ENCODE measurements around the gene EGFR. TPM values are rescaled to one million over a fixed set of nuclear protein-coding genes. Genes with fewer than 3 reads are reported as not detected.

The EGFR gene
- total RNA-seq, 3 donors from 2014 or later, result 63.6 to 96.3 (median 72.5) TPM

- ATAC-seq (no peak), DNase-seq (no peak)
- no peaks in the 10 kb centered on the region for H3K36me3 ChIP-seq (ENCODE audit: low read depth)
- H3K9me3 ChIP-seq, result no peaks in the 10 kb centered on the region
- intact Hi-C loops (cut with DNase I, micrococcal nuclease), result no loop called here
- H3K4me3 ChIP-seq, result no peak overlapping the region
- peaks cover 15% of the 10 kb centered on the region for H3K4me1 ChIP-seq (ENCODE audit: low read depth)
- TF ChIP-seq, protein P1, sequence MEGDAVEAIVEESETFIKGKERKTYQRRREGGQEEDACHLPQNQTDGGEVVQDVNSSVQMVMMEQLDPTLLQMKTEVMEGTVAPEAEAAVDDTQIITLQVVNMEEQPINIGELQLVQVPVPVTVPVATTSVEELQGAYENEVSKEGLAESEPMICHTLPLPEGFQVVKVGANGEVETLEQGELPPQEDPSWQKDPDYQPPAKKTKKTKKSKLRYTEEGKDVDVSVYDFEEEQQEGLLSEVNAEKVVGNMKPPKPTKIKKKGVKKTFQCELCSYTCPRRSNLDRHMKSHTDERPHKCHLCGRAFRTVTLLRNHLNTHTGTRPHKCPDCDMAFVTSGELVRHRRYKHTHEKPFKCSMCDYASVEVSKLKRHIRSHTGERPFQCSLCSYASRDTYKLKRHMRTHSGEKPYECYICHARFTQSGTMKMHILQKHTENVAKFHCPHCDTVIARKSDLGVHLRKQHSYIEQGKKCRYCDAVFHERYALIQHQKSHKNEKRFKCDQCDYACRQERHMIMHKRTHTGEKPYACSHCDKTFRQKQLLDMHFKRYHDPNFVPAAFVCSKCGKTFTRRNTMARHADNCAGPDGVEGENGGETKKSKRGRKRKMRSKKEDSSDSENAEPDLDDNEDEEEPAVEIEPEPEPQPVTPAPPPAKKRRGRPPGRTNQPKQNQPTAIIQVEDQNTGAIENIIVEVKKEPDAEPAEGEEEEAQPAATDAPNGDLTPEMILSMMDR (IDR thresholded peaks at IDR 0.05), result no peak
Measured at GRCh38 chr7:55095672-55096071, 76.9 kb downstream of the EGFR start.

DNA sequence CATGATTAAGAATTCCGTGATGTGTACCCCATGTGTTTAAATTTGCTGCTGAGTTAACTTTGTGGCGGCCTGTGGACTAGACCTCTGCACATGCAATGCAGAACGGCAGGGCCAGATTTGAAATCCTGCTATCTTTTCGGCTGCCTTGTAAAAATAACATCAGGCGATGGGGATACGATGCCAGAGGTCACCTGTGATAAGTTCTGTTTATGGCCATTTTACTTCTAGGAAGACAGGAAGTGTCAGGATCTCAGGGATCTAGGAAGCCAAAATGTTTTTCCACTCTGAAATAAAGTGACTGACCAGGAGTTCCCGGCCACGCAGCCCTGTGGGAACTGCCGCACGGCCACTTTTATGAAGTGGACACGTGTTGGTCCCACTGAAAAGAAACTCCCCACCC, 77.5 kb downstream of the EGFR start:
- Histone ChIP-seq H3K36me3 (ENCODE audit: low read depth) (no peaks in the 10 kb centered on the region), H3K4me3 (no peak overlapping the region), H3K4me1 (ENCODE audit: low read depth) (peaks cover 18% of the 10 kb centered on the region), H3K9me3 (no peaks in the 10 kb centered on the region)
- DNase-seq (no peak), ATAC-seq (peak; percentile 50)
- TF ChIP-seq, protein P1 (IDR thresholded peaks at IDR 0.05), result no peak
- intact Hi-C loops (cut with DNase I, micrococcal nuclease), result no loop called here

DNA sequence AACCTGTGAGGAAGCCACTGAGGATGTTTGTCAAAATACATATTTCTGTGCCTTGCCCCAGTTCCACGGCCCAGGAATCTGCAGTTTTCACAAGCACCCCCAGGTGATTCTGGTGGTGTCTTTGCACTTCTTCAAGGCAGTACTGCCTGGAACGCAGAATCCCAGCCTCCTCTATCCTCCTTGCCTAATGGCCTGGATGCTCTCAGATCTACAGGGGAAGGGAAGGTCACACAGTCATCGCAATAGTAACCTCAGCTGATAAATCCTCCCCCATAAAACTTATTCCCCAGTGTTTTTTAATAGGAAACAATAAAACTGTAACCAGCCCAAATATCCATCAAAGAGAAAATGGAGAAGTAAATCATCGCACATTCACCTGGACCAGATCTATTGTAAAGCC, 78.3 kb downstream of the EGFR start:
- no peaks in the 10 kb centered on the region for H3K36me3 ChIP-seq (ENCODE audit: low read depth)
- TF ChIP-seq, protein P1 (IDR thresholded peaks at IDR 0.05), result no peak
- DNase-seq, result no peak
- no peaks in the 10 kb centered on the region for H3K9me3 ChIP-seq
- H3K4me1 ChIP-seq (ENCODE audit: low read depth), result peaks cover 18% of the 10 kb centered on the region
- H3K4me3 ChIP-seq, result no peak overlapping the region
- ATAC-seq, result no peak
- intact Hi-C loops (cut with DNase I, micrococcal nuclease), result no loop called here

GRCh38 chr7:55099066-55099820, 80.4 kb downstream of the EGFR start:
- no peaks in the 10 kb centered on the region for H3K9me3 ChIP-seq
- H3K36me3 ChIP-seq (ENCODE audit: low read depth), result no peaks in the 10 kb centered on the region
- intact Hi-C loops (cut with DNase I, micrococcal nuclease), result no loop called here
- TF ChIP-seq, protein P1 (IDR thresholded peaks at IDR 0.05), result no peak
- DNase-seq, result no peak
- ATAC-seq, result no peak
- no peak overlapping the region for H3K4me3 ChIP-seq
- H3K4me1 ChIP-seq (ENCODE audit: low read depth), result peaks cover 15% of the 10 kb centered on the region

DNA sequence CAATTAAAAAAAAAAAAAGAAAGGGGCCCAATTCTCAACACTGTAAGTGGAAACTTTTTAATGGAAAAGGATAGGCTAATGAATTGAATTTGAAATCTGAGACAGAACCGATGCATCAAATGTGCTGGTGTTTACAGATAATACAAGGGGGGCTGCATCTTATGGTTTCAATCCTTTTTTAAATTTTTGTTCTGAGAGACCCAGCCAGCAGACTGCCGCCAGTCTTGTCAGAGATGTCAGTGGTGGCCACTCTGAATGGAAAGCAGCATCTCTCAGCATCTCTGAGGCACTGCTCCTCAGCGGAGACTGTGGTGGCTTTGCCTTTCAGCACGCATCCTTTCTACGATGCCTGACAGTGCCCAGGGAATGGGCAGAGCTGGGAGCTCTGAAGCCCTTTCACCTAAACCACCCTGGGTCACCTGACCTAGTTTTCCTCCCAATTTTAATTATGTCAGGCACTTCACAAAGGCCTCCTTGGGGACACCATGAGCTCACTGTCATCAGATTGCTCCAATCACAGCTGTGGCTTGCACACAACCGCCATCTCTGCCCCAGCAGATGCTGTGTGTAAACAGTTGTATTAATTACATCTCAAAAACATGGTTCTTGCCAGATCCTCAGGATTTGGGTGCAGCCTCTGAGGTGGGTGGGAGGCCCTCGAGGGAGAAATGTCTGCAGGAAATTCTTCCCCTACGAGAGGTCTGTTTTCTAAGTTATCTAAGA, 81.2 kb downstream of the EGFR start:
- DNase-seq, result no peak
- intact Hi-C loops (cut with DNase I, micrococcal nuclease), result no loop called here
- ATAC-seq, result peak; percentile 33

More for the DNA sequence above, 81.2 kb downstream of the EGFR start:
- Histone ChIP-seq H3K36me3 (ENCODE audit: low read depth) (no peaks in the 10 kb centered on the region), H3K4me3 (no peak overlapping the region), H3K9me3 (no peaks in the 10 kb centered on the region), H3K4me1 (ENCODE audit: low read depth) (peaks cover 13% of the 10 kb centered on the region)
- TF ChIP-seq, protein P1 (IDR thresholded peaks at IDR 0.05), result no peak
